DMS53 treated with DMSO at 0.1 percent for 48 hours (cell line): Measurements from ENCODE around the gene CEND1.

Experiments
- DNase-seq: peaks from one replicate; lab custom pipeline; 2025; ENCODE audit not compliant: unreplicated experiment; lab: John Stamatoyannopoulos, UW

Gene CEND1

GRCh38 chr11:827897-828192, 38.0 kb upstream of the CEND1 start, which contains the start of gene CRACR2B:
CRACR2B (plus strand) TSS chr11:827919; CDS start chr11:828608, 689 bp downstream.
- DNase-seq = peak; percentile 70

DNA sequence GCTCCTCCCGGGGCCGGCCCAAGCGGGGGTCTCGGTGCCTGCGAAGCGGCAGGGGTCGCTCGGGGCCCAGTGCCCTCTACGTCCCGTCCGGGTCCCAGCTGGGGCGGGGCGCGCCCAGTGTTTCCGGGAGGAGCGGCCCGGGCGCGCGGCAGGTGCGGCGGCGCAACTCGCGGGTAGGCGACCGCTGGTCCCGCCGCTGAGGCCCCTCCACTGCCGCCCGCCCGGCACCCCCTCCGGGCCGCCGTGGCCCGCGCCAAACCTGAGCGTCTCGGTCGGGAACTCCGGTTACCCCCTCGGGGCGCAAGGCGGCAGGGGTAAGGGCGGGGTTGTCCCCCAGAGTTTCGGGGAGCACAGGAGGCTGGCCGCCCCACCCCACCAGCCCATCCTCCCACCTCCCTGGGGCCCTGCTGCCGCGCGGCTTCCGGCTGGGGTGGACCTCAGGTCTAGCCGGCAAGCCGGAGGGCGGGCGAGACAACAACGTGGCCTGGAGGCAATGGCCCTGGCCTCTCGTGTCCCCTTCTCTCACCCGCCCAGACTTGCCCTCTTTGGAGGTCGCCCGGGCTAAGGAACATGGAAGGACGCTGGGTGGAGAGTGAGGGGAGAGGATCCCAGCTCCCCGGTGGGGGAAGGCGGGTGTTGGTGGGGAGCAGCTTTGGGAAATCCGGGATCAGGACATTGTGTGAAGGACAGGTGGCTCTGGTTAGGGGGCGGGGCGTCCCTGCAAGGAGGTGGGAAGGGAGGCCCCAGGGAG, 37.4 kb upstream of the CEND1 start:
- peak; percentile 87 for DNase-seq

- no peak for DNase-seq
These were observed 36.9 kb upstream of the CEND1 start for GRCh38 chr11:826836-827145.

GRCh38 chr11:826227-826621, 36.3 kb upstream of the CEND1 start:
- DNase-seq = no peak

- no peak for DNase-seq
These were observed 35.7 kb upstream of the CEND1 start for GRCh38 chr11:825366-826226.

GRCh38 chr11:824942-825341, 35.1 kb upstream of the CEND1 start:
- DNase-seq = peak; percentile 56

DNA sequence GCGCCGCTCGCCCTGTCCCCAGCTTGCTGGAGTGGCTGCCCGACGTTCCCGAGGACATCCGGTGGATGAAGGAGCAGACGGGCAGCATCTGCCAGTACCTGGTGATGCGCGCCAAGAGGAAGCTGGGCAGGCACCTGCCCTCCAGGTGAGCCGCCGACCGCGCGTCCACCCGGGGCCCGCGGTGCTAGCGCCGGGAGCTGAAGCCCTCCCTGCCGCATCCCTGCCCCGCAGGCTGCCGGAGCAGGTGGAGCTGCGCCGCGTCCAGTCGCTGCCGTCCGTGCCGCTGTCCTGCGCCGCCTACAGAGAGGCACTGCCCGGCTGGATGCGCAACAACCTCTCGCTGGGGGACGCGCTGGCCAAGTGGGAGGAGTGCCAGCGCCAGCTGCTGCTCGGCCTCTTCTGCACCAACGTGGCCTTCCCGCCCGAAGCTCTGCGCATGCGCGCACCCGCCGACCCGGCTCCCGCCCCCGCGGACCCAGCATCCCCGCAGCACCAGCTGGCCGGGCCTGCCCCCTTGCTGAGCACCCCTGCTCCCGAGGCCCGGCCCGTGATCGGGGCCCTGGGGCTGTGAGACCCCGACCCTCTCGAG, 34.5 kb upstream of the CEND1 start:
- peak; percentile 93 for DNase-seq

GRCh38 chr11:823441-824291, 33.8 kb upstream of the CEND1 start:
- DNase-seq = peak; percentile 68

GRCh38 chr11:821512-822371, 31.9 kb upstream of the CEND1 start:
- no peak for DNase-seq

DNA sequence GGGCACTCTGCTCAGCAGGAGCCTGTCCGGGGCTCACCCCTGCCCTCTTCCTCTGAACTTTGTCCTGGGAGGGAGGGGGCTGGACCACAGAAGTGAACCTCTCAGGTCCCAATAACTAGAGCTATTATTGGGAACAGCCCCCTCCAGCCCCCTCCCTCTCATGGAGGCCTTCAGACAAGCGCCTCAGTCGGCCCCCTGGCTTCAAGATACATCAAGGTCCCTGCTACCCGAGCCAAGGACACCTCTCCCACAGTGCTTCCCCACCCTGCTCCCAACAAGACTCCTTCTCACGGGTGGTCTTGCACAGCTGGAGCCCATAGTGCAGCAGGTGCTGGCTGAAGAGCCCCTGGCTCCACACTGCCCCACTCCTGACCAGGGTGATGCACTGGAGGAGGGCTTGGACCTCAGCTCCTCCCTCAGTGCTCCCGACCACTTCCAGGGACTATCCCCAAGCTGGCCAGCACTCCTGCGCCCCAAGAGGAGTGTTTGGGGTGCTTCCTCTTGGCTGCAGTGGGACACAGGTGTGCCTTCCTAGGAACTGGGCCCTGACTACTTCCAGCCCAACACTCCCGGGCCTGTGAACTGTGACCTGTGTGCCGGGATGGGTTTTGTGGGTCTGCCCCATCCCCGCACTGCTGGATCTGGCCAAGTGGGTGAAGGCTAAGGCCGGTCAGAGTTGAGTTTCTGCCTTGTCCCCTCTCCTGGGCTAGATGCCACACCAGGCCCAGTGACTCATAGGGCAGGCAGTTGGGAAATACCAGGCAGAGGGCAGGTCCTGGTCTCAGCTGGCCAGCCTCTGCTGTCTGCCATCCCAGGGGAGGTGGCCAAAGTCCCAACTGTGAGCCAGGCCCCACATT, 31.0 kb upstream of the CEND1 start:
- peak; percentile 37 for DNase-seq

- peak; percentile 94 for DNase-seq
These were observed 30.2 kb upstream of the CEND1 start for GRCh38 chr11:819943-820649.

DNA sequence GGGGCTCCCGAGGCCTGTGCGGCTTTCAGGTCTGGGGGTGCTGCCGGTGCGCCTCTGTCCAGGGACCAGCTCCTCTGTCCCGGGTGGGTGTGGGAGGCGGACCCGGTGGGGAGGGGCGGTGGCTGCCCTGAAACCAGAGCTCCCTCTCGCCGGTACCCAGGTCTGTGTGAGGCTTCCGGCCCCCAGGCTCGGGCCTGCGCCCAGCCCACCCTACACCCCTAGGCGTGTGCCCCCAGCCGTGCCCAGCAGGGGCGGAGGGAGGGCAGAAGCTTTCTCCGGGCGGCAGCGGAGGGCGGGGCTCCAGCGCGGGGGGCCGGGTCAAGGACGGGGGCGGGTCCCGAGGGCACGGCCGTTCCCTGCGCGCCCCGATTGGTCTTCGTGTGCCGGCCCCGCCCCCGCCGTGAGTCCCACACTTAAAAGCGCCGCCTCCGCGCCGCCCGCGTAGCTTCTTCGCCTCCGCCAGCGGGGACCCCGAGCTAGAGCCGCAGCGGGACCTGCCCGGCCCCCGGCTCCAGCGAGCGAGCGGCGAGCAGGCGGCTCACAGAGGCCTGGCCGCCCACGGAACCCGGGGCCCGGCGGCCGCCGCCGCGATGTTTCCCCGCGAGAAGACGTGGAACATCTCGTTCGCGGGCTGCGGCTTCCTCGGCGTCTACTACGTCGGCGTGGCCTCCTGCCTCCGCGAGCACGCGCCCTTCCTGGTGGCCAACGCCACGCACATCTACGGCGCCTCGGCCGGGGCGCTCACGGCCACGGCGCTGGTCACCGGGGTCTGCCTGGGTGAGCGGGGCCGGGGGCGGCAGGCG, 29.4 kb upstream of the CEND1 start:
- DNase-seq = peak; percentile 82

DNA sequence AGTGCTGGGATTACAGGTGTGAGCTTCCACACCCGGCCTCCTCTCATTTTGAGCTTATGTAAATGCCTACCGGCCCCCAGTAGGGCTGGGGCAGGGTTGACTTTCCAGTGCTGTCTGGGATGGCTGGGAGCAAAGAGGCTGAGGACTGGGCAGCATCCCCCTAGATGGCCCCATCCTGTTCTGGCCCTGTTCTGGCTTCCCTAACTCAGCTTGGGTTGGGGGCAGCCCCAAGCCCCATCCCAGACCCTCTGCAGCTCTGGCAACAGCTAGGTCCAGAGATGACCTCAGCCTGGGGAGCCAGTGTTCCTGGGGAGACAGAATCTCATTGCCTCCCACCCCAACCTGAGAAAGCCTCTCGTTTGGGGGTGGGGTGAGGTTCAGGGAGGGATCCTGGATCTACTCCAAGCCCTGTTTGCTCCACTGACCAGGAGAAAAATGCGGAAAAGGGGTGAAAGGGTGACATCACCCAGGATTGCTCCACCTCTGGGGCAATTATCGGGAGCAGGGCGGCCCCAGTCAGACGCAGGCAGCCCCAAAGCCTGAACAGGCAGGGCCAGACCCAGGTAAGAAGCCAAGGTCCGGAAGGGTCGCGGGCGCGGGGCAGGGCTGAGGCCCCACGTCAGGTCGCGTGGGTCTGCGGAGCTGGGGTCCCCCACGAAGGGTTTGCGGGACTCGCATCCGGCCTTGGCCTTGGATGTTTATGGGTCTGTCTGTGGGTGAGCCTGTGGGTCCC, 28.7 kb upstream of the CEND1 start, which contains the start of gene PNPLA2:
Gene PNPLA2 (plus strand): TSS at position 519 of the 733 bp plus-strand sequence. CDS start 805 bp downstream, outside the sequence.
- no peak for DNase-seq

DNA sequence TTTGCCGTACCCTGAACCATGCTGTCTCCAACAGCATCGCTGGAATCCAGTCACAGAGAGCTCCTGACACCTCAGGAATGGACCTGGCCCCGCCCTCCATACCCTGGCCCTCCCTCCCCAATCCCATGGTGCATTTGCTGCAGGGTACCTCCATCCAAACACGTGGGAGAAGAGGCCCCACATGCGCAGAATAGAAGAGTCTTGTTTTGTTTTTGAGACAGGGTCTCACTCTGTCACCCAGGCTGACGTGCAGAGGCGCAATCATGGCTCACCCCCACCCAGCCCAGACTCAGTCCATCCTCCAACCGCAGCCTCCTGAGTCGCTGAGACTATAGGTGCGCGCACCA, 26.5 kb upstream of the CEND1 start:
- no peak for DNase-seq

DNA sequence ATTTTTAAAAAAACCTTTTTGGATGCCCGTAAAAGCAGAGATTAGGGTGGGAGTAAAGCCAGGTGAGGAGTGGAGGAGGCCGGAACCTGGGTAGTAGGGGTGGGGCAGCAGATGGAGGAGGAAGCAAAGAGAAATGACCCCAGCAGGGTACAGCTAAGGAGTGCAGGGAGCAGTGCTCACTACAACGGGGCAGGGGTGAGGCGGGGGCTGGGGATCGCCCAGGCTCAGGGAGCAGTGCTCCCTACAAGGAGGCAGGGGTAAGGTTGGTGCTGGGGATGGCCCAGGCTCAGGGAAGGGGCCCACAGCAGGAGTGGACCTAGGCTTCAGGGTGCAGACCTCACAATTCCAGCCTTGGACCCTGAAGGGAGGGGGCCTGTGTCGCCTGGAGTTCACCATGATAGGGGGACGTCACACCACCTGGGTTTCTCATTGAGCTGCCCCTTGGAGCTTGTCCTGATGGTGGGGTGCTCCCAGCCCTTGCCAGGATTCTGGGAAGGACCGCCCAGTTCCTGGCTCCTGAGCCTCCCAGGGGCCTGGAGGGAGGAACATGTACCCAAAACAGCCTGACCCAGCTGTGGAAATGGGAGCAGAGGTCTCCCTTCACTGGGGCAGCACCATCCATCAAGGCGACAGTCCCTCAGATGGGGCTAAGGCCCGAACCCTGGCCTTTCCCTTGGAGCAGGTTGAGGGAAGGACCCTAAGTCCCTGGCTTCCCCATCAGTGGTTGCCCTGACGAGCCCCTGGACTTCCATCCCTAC, 26.0 kb upstream of the CEND1 start:
- DNase-seq = no peak

- DNase-seq = no peak
These were observed 23.7 kb upstream of the CEND1 start for GRCh38 chr11:813456-814096.
